Urinary bladder (tissue), 4 donors: Measurements from ENCODE around the gene CTSD. TPM values are rescaled to one million over a fixed set of nuclear protein-coding genes. Genes with fewer than 3 reads are reported as not detected.

ENCODE experiments used
- DNase-seq: peaks from one replicate; pipeline ENCODE4 v3.0.0-alpha.2; 2015; ENCODE audit errors: extremely low spot score
- H3K27ac ChIP-seq: one replicate; pipeline ENCODE4 v1.5.1; 2013; ENCODE audit warnings: low read depth, mild to moderate bottlenecking, moderate library complexity
- H3K36me3 ChIP-seq: one replicate; pipeline ENCODE4 v1.6.1; 2013; ENCODE audit warnings: mild to moderate bottlenecking, moderate library complexity; ENCODE audit not compliant: insufficient read depth
- H3K4me1 ChIP-seq: one replicate; pipeline ENCODE4 v1.6.1; 2013; ENCODE audit warnings: mild to moderate bottlenecking, moderate library complexity; ENCODE audit not compliant: insufficient read depth
- H3K4me3 ChIP-seq: one replicate; pipeline ENCODE4 v1.5.1; 2013; ENCODE audit warnings: low read depth, low read length
- WGBS: extraction: QIAGEN DNeasy Blood & Tissue Kit; methylation state at CpG from one replicate; pipeline ENCODE4 v1.1.7; 2013; 5-methylcytosine and 5-hydroxymethylcytosine counted together
- polyA plus RNA-seq: library from polyadenylated mRNA; stranded (reverse); fragments of 200-250 nt; gene quantifications from one replicate; pipeline ENCODE4 v1.2.3, GENCODE V29; 2013
- total RNA-seq: library from RNA; depleted of rRNA; stranded (reverse); fragments of >200 nt; gene quantifications from one replicate; pipeline ENCODE4 v1.2.3, GENCODE V29; 2014
- donor health status: healthy with polysubstance abuse.
- donor health status: healthy.

The CTSD gene
- total and polyA plus RNA-seq, 2 donors, result 76.4 to 495 TPM

- 85% methylated on average over 10 of the region's 10 CpGs for WGBS
- no peak overlapping the region for H3K27ac ChIP-seq
- no peak for DNase-seq
- H3K36me3 ChIP-seq, result no peaks in the 10 kb centered on the region
- no peak overlapping the region for H3K4me3 ChIP-seq
- no peaks in the 10 kb centered on the region for H3K4me1 ChIP-seq
These were observed 20.1 kb downstream of the CTSD start for GRCh38 chr11:1743585-1744136.

GRCh38 chr11:1742869-1743584 lies 20.7 kb downstream of the CTSD start:
- Histone ChIP-seq H3K4me1 (no peaks in the 10 kb centered on the region), H3K4me3 (no peak overlapping the region), H3K36me3 (no peaks in the 10 kb centered on the region), H3K27ac (no peak overlapping the region)
- no peak for DNase-seq
- 92% methylated on average over 3 of the region's 3 CpGs for WGBS

- no peak for DNase-seq
- no peaks in the 10 kb centered on the region for H3K36me3 ChIP-seq
- 76% methylated on average over 4 of the region's 4 CpGs for WGBS
- H3K4me1 ChIP-seq, result no peaks in the 10 kb centered on the region
- no peak overlapping the region for H3K27ac ChIP-seq
- no peak overlapping the region for H3K4me3 ChIP-seq
These were observed 21.4 kb downstream of the CTSD start for GRCh38 chr11:1742371-1742770.

GRCh38 chr11:1741741-1742140 lies 22.0 kb downstream of the CTSD start:
- Histone ChIP-seq H3K27ac (no peak overlapping the region), H3K4me3 (no peak overlapping the region), H3K4me1 (no peaks in the 10 kb centered on the region), H3K36me3 (no peaks in the 10 kb centered on the region)
- DNase-seq, result no peak
- 75% methylated on average over 4 of the region's 4 CpGs for WGBS

GRCh38 chr11:1740786-1741530 lies 22.8 kb downstream of the CTSD start:
- Histone ChIP-seq H3K4me3 (no peak overlapping the region), H3K4me1 (no peaks in the 10 kb centered on the region), H3K36me3 (no peaks in the 10 kb centered on the region), H3K27ac (no peak overlapping the region)
- no peak for DNase-seq
- 85% methylated on average over 8 of the region's 8 CpGs for WGBS

GRCh38 chr11:1739576-1739975 lies 24.2 kb downstream of the CTSD start:
- H3K4me1 ChIP-seq, result no peaks in the 10 kb centered on the region
- no peaks in the 10 kb centered on the region for H3K36me3 ChIP-seq
- H3K4me3 ChIP-seq, result no peak overlapping the region
- H3K27ac ChIP-seq, result no peak overlapping the region
- DNase-seq, result no peak
- WGBS, result 73% methylated on average over 8 of the region's 8 CpGs

- 92% methylated on average over 10 of the region's 10 CpGs for WGBS
- Histone ChIP-seq H3K4me3 (no peak overlapping the region), H3K36me3 (no peaks in the 10 kb centered on the region), H3K27ac (no peak overlapping the region), H3K4me1 (no peaks in the 10 kb centered on the region)
- DNase-seq, result no peak
These were observed 25.3 kb downstream of the CTSD start for GRCh38 chr11:1738380-1738779.

- DNase-seq, result no peak
- WGBS, result 85% methylated on average over 6 of the region's 6 CpGs
- Histone ChIP-seq H3K36me3 (no peaks in the 10 kb centered on the region), H3K27ac (no peak overlapping the region), H3K4me1 (no peaks in the 10 kb centered on the region), H3K4me3 (no peak overlapping the region)
These were observed 26.5 kb downstream of the CTSD start for GRCh38 chr11:1737080-1737757.

- Histone ChIP-seq H3K4me3 (no peak overlapping the region), H3K4me1 (no peaks in the 10 kb centered on the region), H3K36me3 (no peaks in the 10 kb centered on the region), H3K27ac (no peak overlapping the region)
- no peak for DNase-seq
- WGBS, result 64% methylated on average over 3 of the region's 3 CpGs
These were observed 27.2 kb downstream of the CTSD start for GRCh38 chr11:1736447-1736992.

- H3K4me1 ChIP-seq, result no peaks in the 10 kb centered on the region
- DNase-seq, result no peak
- no peaks in the 10 kb centered on the region for H3K36me3 ChIP-seq
- no peak overlapping the region for H3K27ac ChIP-seq
- 75% methylated on average over 16 of the region's 16 CpGs for WGBS
- H3K4me3 ChIP-seq, result no peak overlapping the region
These were observed 28.5 kb downstream of the CTSD start for GRCh38 chr11:1735271-1735670.

- WGBS, result 53% methylated on average over 10 of the region's 10 CpGs
- DNase-seq, result no peak
- no peak overlapping the region for H3K4me3 ChIP-seq
These were observed 29.1 kb downstream of the CTSD start for GRCh38 chr11:1734641-1735081.

GRCh38 chr11:1733716-1734640 lies 29.7 kb downstream of the CTSD start:
- H3K27ac ChIP-seq, result no peak overlapping the region
- DNase-seq, result no peak
- WGBS, result 71% methylated on average over 28 of the region's 28 CpGs
- no peaks in the 10 kb centered on the region for H3K36me3 ChIP-seq
- H3K4me3 ChIP-seq, result no peak overlapping the region
- H3K4me1 ChIP-seq, result no peaks in the 10 kb centered on the region

More at GRCh38 chr11:1734641-1735081, 29.1 kb downstream of the CTSD start:
- no peaks in the 10 kb centered on the region for H3K4me1 ChIP-seq
- no peaks in the 10 kb centered on the region for H3K36me3 ChIP-seq
- H3K27ac ChIP-seq, result no peak overlapping the region
